HG03103 (cell line): Measurements from ENCODE around the gene DNAH8.
"Not testable (repeated sequence)": the region's sequence is repeated elsewhere in the genome, so short reads cannot be mapped to it uniquely, and the experiment has no call there.

ENCODE experiments used
- ATAC-seq: cut with Tn5 transposase; IDR thresholded peaks from one replicate; pipeline ENCODE4 v1.9.1; 2021; ENCODE audit warnings: low read depth; ENCODE audit not compliant: unreplicated experiment

The DNAH8 gene

DNA sequence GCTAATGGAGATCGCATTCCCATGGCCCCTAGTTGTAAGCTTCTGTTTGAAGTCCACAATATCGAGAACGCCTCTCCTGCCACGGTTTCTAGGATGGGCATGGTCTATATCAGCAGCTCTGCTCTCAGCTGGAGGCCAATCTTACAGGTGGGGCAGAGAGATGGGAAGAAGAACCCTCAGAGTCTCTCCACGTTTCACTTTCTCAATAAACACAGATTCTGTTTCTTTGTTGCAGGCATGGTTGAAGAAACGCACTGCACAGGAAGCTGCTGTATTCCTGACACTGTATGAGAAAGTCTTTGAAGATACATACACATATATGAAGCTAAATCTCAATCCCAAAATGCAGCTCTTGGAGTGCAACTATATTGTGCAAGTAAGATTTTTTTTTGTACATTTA lies 157.9 kb downstream of the DNAH8 start:
- ATAC-seq, result no peak

DNA sequence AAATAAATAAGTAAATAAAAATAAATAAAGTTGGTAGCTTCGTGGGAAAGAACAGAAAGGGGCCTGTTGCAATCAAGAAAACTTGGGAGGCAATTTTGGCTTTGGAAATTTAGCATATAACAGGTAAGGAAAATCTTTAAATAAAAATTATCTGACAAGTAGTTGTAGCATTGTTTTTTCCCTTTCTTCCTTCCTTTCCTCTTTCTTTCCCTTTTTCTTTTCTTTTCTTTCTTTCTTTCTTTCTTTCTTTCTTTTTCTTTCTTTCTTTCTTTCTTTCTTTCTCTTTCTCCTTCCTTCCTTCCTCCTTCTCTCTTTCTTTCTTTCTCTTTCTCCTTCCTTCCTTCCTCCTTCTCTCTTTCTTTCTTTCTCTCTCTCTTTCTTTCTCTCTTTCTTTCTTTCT lies 158.7 kb downstream of the DNAH8 start:
- ATAC-seq, result not testable (repeated sequence)

- ATAC-seq, result no peak
These were observed 161.4 kb downstream of the DNAH8 start for GRCh38 chr6:38876475-38876874.

DNA sequence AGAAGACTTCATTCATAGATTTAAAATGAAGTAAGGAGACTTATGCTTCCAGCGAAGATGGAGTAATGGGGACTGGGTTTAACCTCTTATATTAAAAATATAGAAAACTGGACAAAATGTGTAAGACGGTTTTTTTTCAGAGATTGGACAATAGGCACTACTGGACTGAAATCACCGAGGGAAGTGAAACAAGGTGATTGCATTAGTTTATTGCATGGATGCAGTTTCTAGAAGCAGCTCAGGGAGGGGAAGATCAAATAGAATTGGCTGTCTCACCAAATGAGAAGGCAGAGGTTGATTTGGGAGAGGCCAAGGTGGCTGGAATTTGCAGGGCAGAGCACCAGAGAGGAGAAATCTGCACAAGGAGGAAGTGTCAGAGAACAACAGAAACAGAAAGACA lies 162.6 kb downstream of the DNAH8 start:
- no peak for ATAC-seq

GRCh38 chr6:38882157-38882556 lies 167.0 kb downstream of the DNAH8 start:
- ATAC-seq, result no peak

GRCh38 chr6:38897507-38897906 lies 182.4 kb downstream of the DNAH8 start:
- no peak for ATAC-seq

DNA sequence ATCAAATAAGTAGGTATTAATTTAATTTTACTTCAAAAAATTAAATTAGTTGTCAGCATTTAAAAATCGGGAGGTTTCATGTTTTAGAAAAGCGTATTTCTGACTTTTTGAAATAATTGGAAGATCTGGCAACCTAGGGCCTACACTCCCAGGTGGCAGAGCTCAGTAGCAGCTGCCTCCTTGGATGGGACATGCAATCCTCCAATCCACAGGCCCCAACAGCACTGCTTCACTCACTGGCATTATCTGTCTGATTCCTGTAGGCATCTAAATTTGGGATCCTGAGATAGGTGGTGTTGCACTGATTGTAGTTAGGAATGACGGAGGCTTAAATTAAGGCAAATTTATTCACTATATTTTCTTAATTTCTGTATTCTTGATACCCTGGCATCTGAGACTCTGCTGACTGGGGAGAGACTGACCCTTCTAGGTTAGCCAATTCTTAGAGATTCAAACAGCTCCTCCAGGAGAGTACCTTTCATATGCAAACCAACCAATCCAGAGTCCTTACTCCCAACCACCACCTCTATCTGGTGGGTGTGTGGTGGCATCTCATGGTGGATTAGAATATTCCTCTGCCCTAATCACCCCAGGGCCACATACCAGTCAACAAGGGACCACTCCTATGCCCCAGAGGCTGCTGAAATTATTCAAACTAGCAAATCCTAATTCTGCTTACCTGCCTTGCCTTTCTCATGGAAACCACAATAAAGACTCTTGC lies 186.9 kb downstream of the DNAH8 start:
- no peak for ATAC-seq

- no peak for ATAC-seq
These were observed 191.5 kb downstream of the DNAH8 start for GRCh38 chr6:38906582-38906981.

DNA sequence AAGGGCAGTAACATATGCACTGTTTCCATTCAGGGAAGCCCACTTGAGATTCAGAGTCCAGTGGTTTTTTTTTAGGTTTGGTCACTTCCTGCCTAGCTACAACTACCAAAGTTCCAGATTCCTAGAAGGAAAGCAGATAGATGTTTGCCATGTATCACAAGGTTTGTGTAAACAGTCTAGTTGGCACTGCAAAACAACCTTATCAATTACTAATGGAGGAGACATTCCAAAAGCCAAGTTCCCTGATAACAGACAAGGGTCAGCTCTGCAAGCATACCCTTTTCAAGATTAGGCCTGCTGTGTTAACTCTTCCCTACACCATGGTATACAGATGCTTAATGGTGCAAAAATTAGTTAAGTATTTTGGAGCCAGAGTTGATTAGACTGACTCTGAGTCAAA lies 192.2 kb downstream of the DNAH8 start:
- ATAC-seq, result no peak

DNA sequence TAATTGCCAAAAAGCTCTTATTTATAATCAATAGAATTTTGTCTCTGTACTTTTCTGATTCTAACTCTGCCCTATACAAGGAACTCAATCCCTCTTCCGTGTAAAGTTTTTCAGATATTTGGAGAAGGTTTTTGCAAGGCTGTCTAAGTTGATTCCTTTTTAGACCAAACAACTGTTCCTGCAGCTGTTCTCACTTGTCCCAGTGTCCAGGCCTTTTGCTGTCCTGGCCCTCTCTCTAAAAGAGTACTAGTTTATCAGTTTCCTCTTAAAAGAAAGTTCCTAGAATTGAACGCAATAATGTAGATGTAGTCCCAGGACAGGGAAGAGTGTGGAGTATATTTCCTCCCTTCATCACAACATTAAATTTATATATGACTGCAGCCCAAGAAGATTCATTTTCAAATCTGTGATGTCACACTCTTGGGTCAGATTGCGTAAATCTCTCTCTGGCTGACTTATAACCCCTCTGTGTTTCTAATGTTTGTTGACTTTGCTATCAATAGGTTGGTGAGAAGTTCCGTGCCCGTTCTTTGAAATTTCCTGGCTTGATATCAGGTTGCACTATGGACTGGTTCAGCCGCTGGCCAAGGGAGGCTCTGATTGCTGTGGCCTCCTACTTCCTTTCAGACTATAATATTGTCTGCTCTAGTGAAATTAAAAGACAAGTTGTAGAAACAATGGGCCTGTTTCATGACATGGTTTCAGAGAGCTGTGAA lies 194.1 kb downstream of the DNAH8 start:
- ATAC-seq, result no peak

DNA sequence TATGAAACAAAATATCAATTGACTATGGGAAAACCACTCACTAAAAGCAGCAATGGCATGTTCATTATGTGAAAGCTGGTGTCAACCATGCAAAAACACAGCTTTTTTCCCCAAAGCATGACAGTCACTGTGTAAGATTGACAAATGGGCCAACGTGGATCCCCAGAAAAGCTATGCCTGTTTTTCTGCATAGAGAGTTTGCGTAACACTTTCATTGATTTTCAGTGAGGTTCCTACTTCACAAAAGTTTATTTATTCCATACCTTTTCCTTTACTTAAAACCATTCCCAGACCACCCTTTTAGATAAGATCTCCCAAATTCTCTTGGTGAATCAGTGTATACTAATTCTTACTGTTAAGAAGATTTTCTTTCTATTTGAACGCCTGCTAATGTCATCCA lies 195.1 kb downstream of the DNAH8 start:
- no peak for ATAC-seq

DNA sequence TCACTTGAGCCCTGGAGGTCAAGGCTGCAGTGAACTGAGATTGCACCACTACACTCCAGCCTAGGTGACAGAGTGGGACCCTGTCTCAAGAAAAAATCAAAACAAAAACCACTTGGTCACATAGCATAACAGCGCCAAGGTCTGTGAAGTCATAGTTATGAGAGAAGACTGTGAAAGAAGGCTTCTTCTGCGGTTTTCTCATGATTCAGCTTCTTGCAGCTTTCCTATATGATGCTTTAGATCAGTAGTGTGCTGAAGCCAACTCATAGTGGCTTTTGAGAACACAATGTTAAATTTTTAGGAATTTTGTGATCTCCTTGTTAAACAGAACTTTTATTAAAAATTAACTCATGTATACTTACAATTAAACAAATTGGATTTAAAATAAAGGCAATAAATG lies 197.3 kb downstream of the DNAH8 start:
- no peak for ATAC-seq

- no peak for ATAC-seq
These were observed 200.3 kb downstream of the DNAH8 start for GRCh38 chr6:38915205-38915925.

DNA sequence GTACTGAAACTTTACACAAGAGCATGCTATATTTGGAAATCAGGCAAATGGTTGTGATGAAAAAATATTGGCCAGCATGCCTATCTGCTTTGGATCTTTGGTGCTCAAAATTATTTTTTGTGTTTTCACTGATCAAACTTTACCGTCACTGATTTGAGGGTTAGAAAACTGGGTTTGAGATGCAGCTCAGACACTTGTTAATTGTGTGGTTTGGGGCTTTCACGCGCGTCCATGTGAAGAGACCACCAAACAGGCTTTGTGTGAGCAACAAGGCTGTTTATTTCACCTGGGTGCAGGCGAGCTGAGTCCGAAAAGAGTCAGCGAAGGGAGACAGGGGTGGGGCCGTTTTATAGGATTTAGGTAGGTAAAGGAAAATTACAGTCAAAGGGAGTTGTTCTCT lies 206.4 kb downstream of the DNAH8 start:
- not testable (repeated sequence) for ATAC-seq

GRCh38 chr6:38924791-38925509 lies 209.8 kb downstream of the DNAH8 start:
- no peak for ATAC-seq

GRCh38 chr6:38929560-38929959 lies 214.4 kb downstream of the DNAH8 start:
- ATAC-seq, result no peak

DNA sequence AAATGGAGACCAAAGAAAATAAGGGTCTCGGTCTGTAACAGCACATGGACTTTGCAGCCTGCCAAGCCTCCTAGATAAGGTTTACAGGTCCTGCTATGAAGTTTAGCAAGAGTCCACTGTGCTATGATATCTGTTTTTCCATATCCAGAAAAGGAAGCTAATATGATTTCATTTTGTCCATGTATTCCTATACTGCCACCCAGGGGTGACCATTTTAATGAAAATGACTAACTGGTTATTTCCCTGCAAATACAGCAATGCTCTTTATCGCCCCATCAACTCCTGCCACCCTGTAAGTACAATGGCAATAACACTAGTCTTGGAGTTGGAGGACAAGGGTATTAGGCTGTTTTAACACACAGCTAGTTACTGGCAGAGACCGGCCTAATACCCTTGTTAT lies 218.3 kb downstream of the DNAH8 start:
- ATAC-seq, result no peak

GRCh38 chr6:38935051-38935450 lies 219.9 kb downstream of the DNAH8 start:
- ATAC-seq, result no peak

GRCh38 chr6:38937839-38938613 lies 222.9 kb downstream of the DNAH8 start:
- ATAC-seq, result no peak

DNA sequence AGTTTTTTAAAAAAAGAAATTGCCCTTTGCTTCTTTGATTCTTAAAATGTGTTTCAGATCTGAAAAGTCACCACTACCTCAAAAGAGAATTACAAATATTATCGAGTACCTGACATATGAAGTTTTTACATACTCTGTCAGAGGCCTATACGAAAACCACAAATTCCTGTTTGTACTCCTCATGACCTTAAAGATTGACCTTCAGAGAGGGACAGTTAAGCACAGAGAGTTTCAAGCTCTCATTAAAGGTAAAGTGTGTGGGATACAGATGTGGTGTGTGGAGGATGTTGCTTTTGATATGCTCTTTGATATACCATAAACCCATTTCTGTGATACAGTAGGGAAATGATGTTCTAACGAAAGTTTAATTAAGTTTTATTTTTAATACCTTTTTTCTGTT lies 223.6 kb downstream of the DNAH8 start:
- no peak for ATAC-seq
